ENCODE data around the gene ZNF469. TPM values are rescaled to one million over a fixed set of nuclear protein-coding genes. Genes with fewer than 3 reads are reported as not detected.

The ZNF469 gene
- total and polyA plus RNA-seq, 9 of the 15 experiments (the other 6 are each of a cell fraction or from before 2014, with no cell fraction given), result 0.01 to 0.04 TPM; not detected in 7

DNA sequence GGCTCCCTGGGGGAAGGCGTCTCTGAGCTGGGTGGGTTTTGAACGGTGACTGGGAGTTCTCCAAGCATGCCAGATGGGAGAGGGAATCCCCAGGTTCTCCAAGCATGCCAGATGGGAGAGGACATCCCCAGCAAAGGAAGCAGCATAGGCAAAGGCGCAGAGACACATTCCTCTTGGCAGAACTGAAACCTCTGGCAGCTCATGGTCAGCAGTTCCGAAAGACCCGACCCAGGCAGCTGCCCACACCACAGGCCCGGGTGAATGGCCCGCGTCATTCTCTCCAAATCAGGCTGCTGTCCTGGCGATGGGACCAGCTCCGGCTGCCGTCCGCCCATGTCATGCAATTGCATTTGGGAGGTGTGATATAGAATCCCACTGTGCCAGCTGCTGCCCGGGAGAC, 8.0 kb downstream of the ZNF469 start (continued):
- TF ChIP-seq, protein P1, sequence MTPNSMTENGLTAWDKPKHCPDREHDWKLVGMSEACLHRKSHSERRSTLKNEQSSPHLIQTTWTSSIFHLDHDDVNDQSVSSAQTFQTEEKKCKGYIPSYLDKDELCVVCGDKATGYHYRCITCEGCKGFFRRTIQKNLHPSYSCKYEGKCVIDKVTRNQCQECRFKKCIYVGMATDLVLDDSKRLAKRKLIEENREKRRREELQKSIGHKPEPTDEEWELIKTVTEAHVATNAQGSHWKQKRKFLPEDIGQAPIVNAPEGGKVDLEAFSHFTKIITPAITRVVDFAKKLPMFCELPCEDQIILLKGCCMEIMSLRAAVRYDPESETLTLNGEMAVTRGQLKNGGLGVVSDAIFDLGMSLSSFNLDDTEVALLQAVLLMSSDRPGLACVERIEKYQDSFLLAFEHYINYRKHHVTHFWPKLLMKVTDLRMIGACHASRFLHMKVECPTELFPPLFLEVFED (CRISPR knock-in tag; conservative IDR thresholded peaks at IDR 0.05), result no peak
- TF ChIP-seq ZBTB1 (CRISPR knock-in tag; IDR thresholded peaks at IDR 0.05; ENCODE audit: borderline replicate concordance, low read depth), result no peak
- no peak for TF ChIP-seq KAT2B (IDR thresholded peaks at IDR 0.05; ENCODE audit: low read depth, low read length)
- no peak for TF ChIP-seq FOXJ2 (tag; IDR thresholded peaks at IDR 0.05)

DNA sequence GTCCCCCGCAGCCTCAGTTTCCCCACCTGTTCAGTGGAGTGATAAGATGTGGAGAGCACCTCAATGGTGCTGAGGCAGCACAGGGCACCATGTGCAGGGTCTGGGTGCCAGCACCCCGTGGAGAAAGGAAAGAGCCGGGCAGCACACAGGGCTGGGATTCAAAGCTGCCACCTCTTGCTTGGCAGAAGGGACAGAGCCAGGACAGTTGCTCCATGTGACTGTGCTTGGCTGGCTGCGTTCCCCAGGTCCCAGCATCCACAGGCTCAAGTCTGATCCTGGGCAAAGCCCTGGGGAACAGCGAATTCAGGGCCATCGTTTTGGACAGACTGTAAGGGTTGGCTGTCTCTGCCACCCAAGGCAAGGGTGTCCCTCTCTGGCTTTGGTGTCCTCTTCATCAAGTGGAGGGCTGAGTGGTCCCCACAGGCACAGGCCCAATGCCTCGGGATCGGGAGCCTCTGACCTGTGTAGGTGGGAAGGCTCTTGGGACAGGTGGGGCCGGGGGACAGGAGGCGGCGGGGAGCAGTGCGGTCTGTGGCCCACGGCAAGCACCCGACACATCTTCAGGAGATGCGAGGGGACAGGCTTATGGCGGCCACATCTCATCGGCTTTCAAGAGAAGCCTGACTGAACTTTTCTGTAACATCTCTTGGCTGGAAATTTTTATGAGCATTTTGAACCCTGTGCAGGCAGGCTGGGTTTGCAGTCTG, 8.5 kb downstream of the ZNF469 start:
- no peak overlapping the region for H3K9ac ChIP-seq (ENCODE audit: insufficient read depth in 1 of 2, low read depth in 2 of 2, low read length in 2 of 2)
- H4K20me1 ChIP-seq (replicated peaks; ENCODE audit: control insufficient read depth, insufficient read depth, low read length), result peaks cover 22% of the 10 kb centered on the region; the same call in 1 of the 2 replicates
- TF ChIP-seq, protein P2, sequence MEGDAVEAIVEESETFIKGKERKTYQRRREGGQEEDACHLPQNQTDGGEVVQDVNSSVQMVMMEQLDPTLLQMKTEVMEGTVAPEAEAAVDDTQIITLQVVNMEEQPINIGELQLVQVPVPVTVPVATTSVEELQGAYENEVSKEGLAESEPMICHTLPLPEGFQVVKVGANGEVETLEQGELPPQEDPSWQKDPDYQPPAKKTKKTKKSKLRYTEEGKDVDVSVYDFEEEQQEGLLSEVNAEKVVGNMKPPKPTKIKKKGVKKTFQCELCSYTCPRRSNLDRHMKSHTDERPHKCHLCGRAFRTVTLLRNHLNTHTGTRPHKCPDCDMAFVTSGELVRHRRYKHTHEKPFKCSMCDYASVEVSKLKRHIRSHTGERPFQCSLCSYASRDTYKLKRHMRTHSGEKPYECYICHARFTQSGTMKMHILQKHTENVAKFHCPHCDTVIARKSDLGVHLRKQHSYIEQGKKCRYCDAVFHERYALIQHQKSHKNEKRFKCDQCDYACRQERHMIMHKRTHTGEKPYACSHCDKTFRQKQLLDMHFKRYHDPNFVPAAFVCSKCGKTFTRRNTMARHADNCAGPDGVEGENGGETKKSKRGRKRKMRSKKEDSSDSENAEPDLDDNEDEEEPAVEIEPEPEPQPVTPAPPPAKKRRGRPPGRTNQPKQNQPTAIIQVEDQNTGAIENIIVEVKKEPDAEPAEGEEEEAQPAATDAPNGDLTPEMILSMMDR (IDR thresholded peaks at IDR 0.05 in 2 of 3, conservative IDR thresholded peaks at IDR 0.05 in 1 of 3; ENCODE audit: insufficient read depth in 2 of 3, low read depth in 1 of 3, low read length in 3 of 3), result no peak
- TF ChIP-seq SFPQ (IDR thresholded peaks at IDR 0.05; ENCODE audit: low read depth, low read length), result no peak
- TF ChIP-seq DDX20 (tag; IDR thresholded peaks at IDR 0.05; ENCODE audit: low read depth), result no peak
- TF ChIP-seq SRSF3 (IDR thresholded peaks at IDR 0.05; ENCODE audit: insufficient read depth, low read length), result no peak
- no peak for TF ChIP-seq POLR2AphosphoS2 (IDR thresholded peaks at IDR 0.05; ENCODE audit: low read length)
- DNase-seq (ENCODE audit: extremely low read depth in 1 of 4, low spot score in 3 of 4) (no peak), ATAC-seq (no peak), FAIRE-seq (no peak)
- H3K4me3 ChIP-seq, result no peak overlapping the region
- H3K9me1 ChIP-seq (ENCODE audit: control insufficient read depth, insufficient read depth, low read length), result no peaks in the 10 kb centered on the region
- H3K27ac ChIP-seq (ENCODE audit: extremely low read depth, low read depth, low read length), result no peak overlapping the region
- no peak overlapping the region for H3K4me2 ChIP-seq (ENCODE audit: insufficient read depth, low read length)
- CTCF ChIA-PET (ENCODE audit: low intra/inter-chr PET ratio), result no interaction called here
- in situ Hi-C loops (cut with MboI), result no loop called here
- no peaks in the 10 kb centered on the region for H3K9me3 ChIP-seq (replicated peaks; ENCODE audit: control insufficient read depth, insufficient read depth, low read depth, low read length)
- no peak overlapping the region for H2AFZ ChIP-seq (ENCODE audit: low read depth, low read length)
- H3K79me2 ChIP-seq (ENCODE audit: control insufficient read depth, insufficient read depth, low read length), result no peaks in the 10 kb centered on the region
- H3K27me3 ChIP-seq (ENCODE audit: control insufficient read depth in 2 of 2, insufficient read depth in 2 of 2, low read length in 2 of 2), result peaks cover 73 to 94% of the 10 kb centered on the region in 2 experiments
- BruUV-seq (replicated peaks), result no TSS peak
- no peaks in the 10 kb centered on the region for H3K36me3 ChIP-seq (ENCODE audit: control insufficient read depth, insufficient read depth, low read length)
- whole genome bisulfite sequencing (ENCODE audit: insufficient coverage, low coverage, missing lambda C conversion rate), result under 1% methylated on average over 16 of the region's 17 CpGs
- intact Hi-C loops (cut with micrococcal nuclease), result no loop called here
- H3K4me1 ChIP-seq (replicated peaks in 1 of 2; ENCODE audit: control insufficient read depth in 2 of 2, insufficient read depth in 2 of 2, low read length in 2 of 2), result peaks cover 0 to 27% of the 10 kb centered on the region in 2 experiments; a peak in 1 of 5 replicates
- POLR2A ChIA-PET, result no interaction called here

Data from K562 (cell line).